GM21515 (cell line): ENCODE measurements around the gene FAM89B.
A peak's percentile ranks its signal among the peaks of the same experiment; 100 is the strongest.
"Not testable (repeated sequence)": the region's sequence is repeated elsewhere in the genome, so short reads cannot be mapped to it uniquely, and the experiment has no call there.

ENCODE experiments used
- ATAC-seq: cut with Tn5 transposase; IDR thresholded peaks from one replicate; pipeline ENCODE4 v1.9.1; 2021; ENCODE audit not compliant: unreplicated experiment

The FAM89B gene

DNA sequence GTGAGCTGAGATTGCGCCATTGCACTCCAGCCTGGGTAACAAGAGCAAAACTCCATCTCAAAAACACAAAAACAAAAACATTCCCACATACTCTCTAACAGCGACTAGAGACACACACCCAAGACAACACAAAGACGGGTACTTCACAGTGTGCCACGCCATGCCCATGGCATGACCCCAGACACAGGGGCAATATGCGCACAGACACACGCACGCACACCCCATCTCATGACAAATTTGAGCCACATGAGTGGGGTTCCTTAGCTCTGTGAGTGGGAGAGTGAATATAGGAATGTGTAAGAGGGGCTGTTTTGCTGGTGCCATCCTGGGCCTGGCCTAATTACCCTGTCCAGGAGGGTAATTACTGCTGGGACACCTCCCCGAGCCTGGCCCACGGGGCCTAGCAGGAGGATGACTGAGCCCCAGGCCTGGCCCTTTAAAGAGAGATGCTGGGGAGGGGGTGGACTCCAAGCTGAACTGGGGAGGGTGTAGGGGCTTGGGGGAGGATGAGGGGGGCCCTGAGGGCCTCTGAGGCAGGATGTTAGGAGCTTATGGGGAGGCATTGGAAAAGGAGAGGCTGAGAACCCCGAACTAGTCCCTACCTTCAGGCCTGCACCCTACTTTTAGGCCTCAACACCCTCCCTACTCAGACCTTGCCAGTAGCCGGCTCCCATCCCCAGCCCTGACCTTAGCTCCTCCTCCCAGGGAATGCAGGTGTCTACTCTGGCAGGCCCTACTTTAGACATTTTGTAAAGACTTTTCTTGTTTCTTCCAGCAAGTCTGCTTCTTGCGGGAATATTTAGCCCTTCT is 15.7 kb upstream of the FAM89B start:
- no peak for ATAC-seq

DNA sequence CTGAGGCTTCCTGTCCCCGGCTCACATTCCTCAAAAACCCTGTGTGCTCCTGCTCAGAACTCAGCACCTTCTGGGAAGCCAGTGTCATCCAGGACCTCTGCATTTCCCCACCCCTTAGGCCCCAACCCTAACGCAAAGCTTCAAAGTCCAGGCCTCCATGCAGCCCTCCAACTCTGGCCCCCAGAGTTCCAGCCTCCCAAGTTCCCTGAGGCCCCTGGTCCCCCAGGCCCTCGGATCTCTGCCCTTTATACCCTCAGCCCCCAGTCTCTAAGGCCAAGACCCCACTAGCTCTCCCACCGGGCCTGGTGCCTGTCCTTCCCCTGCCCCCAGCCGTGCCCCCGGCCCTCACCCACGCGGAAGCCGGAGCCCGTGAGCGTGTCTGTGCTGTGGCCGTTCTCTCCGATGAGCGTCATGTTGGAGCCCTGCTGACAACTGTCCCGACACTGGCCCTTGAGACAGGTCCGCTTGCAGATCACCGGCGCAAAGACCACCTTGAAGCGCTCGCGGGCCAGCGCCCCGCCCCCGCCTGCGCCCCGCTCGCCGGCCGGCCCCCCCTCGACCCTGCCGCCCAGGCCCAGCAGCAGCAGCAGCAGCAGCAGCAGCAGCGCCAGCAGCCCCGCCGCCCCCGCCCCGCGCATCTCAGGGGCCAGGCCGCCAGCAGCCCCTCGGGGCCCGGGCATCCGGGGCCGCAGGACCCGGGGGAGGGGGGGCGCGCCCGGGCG is 14.9 kb upstream of the FAM89B start:
- ATAC-seq = no peak

DNA sequence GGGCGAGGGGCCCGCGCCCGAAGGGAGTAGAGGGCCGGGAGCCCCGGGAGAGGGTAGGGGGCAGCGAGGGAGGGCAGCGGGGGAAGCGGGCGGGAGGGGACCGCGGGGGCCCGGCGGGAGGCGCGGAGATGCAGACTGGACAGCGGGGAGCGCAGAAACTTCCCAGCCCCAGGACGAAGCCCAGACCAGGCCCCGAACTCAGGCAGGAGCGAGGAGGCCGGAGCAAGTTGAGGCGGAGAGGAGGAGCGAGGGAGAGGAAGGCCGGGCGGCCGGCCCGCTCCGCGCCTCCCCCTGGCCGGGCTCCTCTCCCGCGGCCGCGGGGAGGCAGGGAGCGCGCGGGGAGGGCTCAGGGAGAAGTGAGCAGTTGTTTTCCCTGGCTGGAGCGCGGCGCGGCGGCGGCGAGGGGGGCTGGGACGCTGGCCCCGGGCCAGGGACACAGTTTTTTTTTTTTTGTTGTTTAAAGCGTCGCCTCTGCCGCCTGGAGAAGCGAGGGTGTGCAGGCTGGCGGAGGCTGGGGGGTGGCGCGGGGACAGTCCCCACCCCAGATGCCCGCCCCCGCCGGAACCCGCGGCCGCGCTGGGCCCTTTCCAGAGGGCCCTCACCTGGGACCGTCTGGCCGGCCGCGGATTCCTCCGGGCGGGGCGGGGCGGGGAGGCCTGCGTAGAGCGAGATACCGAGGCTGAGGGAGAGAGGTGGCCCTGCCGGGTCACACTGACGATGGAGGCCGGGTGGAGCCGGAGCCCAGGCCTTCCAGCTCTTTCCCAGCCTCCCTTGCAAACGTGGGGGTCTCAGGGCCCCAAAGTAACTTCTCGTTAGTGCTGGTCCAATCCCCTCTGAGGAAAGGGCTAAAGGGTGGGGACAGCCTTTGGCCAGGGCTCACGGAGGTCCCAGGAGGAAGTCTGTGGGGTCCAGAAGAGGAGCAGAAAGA is 14.1 kb upstream of the FAM89B start, which contains the start of gene LTBP3:
TSS of gene LTBP3 (minus strand) at position 358 of the 928 bp plus-strand sequence. CDS start 400 bp downstream, outside the sequence.
- no peak for ATAC-seq

DNA sequence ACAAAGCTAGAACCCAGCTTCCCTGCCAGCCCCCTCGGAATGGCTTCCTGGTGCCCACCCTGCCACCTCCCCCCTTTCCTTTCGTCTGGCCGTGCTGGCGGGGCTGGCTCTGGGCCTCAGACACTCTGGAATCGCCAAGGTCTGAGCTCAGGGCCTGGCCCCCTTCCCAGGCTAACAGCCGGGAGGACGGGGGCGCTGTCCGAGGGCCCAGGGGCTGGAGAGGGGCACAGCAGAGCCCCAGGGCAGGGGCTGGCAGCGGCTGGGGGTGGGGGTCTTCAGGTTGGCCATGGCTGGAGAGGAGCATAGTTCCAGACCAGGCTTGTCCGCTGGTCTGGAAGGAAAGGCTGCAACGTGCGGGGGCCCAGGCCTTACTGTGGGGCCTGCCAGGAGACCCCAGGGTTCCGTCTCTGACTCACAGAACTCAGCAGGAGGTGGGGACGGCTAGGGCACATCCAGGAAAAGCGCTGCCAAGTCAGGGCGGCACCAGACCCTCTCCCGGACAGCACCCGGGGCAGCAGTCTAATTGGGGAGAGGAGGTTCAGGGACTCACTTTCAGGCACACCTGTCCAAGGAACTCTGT is 13.3 kb upstream of the FAM89B start:
- ATAC-seq = no peak

DNA sequence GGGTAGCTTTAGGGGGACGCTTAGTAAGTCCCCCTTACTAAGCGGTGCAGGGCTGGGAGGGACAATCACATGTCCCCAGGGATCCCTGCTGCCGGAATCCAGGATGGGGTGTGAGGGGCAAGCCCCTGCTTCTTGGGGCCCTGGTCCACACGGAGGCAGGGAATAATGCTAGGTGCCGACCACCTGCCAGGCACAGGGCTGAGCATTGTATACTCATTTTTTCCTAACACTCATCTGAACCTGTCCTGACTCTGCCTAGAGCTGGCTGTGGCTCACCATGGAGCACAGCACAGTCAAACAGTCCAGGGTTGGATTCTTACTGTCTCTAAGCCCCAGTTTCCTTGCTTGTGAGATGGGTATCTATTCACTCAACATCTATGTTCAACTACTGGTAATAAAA is 12.8 kb upstream of the FAM89B start:
- no peak for ATAC-seq

DNA sequence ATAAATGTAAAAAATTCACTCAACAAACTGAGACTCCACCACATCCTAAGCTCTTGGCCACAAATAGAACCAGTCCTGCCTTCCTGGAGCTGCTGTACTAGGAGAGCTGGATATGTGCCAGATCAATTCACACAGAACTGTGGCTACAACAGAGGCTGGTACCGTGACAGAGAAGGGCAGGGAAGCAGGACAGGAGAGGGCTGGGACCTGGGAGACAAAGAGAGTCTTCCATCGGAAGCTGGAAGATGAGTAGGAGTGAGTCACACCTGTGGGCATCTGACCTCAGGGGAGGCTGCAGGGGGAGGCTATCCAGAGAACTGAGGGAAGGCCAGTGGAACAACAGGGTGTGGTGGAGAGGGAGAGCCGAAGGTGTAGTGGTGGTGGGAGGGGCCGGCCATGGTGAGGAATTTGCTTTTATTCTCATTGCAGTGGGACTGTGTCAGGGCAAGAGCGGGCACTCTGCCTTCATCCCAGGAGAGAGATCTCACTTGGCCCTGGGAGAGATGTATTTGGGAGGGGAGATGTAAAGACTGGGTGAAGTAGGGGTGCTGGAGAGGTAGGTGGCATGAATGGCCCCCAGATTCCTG is 12.3 kb upstream of the FAM89B start:
- ATAC-seq = no peak

DNA sequence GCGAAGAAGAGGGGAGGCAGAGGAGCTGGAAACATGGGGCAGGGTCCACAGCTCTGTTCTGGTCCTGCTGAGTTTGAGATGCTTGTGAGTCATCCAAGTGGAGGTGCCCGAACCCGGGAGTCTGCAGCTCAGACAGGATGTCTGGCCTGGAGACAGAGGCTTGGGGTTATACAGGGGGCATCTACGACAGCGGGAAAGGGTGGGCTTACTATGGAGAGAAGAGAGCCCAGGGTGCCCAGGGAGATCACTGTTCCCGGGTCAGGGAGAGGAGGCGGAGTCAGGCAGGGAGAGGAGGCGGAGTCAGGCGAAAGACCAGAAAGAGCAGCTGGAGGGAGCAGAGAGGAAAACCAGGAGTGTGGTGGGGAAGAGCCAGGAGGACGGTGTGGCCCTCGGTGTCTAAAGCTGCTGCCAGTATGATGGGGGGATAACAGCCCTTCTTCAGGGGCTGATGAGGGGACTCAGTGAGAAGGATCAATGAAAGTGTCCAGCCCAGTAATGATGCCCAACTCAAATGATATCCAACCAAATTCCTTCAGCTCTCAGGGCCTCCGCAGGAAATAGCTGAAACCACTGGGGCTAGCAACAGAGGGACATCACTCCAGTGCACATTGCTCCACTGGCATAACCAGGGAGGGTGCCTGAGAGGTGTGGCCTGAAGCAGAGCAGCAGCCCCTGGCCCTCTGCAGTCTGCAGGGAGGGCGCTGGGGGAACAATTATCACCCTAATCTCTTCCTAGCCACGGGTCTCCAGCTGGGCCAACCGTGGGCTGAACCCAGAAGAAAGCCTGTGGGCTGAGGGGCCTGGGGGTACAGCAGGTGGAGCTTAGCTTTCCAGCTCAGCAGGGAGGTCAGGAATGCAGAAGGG is 11.6 kb upstream of the FAM89B start:
- no peak for ATAC-seq

DNA sequence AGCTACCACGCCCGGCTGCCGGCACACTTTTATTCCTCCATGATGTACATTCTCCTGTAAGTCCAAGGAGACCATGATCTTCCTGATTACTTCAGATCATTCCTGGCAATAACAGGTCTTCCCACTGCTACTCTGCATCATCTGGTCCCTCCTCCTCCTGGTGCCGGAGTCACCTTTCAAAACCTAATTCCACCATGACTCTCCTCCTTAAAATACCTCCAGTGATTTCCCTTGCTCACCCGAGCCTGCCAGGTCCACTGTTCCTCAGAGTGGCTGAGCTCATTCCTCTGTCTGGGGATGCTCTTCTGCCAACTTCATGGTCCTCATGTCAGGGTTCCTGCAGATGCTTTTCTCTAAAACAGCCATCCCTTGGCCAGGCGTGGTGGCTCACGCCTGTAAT is 10.3 kb upstream of the FAM89B start:
- no peak for ATAC-seq

DNA sequence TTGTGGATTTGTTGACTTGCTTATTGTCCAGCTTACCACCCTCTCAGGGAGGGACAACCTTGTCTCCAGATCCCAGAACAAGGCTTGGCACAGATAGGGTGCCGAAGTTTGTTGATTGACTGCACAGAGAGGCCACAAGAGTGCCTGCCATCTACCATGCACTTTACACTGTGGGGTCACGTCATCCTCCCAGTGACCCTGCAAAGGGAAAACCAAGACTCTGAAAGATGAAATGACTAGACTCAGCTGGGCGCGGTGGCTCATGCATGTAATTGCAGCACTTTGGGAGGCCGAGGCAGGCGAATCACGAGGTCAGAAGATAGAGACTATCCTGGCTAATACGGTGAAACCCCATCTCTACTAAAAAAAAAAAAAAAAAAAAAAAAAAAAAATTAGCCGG is 9.6 kb upstream of the FAM89B start:
- no peak for ATAC-seq

DNA sequence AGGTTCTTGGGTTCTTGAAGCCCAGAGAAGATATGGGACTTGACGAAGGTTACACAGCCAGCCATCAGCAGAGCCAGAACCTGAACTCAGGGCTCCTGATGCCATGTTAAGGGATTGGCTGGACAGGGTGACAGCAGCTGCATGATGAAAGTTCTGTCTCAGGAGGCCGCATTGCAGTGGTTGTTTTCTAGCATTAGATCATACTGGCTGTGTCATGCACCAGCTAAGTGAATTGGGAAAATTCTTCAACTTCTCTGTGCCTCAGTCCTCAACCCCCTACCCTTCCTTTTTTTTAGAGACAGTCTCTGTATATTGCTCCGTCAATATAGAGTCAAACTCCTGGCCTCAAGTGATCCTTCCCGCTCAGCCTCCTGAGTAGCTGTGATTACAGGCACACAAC is 8.7 kb upstream of the FAM89B start:
- no peak for ATAC-seq

DNA sequence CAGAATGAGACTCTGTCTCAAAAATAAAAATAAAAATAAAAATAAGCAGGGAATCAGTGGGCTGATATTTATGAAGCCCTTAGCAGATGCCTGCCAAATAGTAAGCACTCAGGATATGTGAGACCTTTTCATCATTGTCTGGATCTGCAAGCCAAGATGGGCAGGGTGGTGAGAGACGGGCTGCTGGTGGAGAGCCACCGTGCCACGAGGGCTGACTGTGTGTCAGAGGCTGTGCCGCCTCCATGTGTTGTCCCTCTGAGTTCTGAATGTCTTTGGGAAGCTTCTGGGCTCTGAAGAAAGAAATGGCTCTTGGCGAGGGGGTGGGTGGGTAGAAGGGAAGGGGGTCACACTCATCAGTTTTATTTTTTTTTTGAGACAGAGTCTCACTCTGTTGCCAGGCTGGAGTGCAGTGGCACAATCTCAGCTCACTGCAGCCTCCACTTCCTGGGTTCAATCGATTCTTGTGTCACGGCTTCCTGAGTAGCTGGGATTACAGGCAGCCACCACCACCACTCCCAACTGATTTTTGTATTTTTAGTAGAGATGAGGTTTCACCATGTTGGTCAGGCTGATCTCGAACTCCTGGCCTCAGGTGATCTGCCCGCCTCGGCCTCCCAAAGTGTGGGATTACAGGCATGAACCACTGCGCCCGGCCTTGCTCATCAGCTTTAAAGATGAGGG is 7.3 kb upstream of the FAM89B start:
- not testable (repeated sequence) for ATAC-seq

DNA sequence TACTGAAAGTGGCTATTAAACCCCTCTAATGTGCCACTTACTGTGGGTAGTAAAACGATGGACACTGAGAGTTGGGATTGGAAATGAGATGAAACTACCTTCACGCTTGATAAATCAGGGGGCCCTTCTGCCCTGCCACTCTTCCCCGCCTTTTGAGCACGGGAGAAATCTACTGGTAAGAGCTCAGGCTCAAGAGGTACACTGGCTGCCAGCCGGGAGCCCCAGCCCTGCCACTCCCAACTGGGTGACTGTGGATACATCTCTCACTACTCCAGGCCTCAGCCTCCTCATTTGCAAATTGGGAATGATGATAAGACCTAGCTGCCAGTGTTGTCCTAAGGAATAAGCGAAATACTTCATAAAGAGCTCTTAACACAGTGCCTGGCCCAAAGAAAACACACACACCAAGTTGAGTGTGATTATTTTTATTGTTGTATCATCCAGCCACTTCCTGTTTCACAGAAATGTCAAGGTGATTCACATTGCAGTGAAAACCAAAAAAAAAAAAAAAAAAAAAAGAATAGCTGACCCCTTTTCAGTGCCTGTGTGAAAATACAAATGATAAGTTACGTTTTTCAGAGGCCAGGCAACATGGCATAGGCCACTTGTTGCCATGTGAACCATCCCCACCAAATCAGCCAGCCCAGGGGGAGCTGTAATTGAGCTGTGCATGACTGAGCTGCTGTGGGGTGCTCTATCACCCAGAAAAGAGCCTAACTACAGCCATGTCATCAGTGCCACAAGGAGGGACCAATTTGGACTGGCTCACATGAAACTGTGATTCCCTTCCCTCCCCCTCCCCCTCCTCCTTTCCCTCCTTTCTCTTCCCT is 6.5 kb upstream of the FAM89B start:
- ATAC-seq = no peak

DNA sequence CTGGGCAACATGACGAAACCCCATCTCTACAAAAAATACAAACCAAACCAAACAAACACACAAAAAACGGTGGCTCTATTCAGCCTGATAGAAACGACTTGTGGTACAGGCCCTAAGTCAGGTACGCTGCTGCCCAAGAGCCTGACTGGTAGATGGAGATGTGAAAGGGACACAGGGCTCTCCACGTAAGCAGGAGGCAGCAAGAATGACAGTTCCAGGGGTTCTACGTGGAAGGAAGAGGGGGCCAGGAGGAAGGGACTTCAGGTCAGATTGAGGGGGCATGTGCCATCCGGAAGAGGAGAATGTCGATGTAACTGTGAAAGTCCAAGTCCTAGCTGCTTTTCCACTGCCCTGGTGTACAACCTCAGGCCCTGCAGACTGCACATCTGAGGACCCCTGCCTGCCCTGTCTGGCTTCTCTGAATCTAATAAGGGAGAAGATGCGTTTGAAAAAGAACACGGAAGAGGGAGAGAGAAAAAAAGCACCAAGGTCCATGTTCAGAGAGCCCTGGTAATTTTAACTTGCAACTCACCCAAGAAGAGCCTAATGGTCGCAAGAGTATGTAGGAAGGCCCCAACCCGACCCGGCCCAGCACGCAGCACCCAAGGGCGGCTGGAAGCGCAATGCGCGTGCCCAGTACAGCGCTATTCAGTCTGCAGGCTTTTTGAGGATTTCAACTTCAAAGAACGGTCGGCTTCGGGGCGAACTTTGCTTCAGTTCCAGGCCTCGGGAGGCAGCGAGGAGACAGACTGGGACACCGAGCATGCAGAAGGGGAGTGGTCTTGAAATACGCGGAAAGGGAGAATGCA is 3.0 kb upstream of the FAM89B start:
- ATAC-seq = no peak

DNA sequence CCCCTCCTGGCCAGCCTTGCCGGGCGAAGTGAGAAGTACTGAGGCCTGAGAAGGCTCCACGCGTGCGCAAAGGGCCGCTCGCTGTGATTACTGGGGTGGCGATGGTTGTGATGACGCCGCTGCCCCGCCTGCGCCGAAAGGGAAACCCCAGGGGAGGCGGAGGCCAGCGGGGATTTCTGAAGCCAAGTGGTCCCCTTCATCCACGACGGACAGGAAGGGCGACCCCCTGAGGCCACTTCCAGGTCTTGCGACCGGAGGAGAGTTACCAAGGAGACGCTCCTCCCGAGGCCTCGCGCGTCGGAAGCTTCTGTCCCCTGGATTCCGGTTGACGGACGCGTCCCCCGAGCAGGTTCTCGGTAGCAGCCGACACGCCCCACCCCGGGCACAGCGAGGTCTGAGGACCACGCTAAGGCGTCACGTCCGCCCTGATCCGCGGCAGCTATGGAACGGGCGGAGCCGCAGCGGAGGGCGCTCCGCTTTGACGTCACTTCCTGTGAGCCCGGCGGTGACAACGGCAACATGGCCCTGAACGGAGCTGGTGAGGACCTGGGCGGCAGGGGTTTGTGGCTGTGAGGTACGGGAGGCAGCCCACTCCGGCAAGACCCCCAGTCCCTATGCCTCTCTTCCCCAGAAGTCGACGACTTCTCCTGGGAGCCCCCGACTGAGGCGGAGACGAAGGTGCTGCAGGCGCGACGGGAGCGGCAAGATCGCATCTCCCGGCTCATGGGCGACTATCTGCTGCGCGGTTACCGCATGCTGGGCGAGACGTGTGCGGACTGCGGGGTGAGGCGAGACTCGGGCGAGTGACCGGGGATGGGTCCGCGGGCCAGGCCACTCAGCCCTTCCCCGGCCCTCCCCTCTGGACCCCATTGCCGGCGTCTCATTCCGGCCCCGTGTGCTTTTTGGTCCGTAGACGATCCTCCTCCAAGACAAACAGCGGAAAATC is 2.1 kb upstream of the FAM89B start, which contains the start of gene ZNRD2:
TSS of gene ZNRD2 (plus strand) at position 505 of the 946 bp plus-strand sequence. CDS start at position 520, 15 bp downstream.
- ATAC-seq = peak; percentile 56

DNA sequence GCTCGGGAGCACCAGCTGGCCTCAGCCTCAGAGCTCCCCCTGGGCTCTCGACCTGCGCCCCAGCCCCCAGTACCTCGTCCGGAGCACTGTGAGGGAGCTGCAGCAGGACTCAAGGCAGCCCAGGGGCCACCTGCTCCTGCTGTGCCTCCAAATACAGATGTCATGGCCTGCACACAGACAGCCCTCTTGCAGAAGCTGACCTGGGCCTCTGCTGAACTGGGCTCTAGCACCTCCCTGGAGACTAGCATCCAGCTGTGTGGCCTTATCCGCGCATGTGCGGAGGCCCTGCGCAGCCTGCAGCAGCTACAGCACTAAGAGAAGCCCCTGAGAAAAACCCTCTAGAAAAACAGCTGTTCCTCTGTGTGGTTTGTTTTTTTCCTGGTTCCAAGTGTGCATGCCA is 918 bp upstream of the FAM89B start:
- ATAC-seq = no peak

DNA sequence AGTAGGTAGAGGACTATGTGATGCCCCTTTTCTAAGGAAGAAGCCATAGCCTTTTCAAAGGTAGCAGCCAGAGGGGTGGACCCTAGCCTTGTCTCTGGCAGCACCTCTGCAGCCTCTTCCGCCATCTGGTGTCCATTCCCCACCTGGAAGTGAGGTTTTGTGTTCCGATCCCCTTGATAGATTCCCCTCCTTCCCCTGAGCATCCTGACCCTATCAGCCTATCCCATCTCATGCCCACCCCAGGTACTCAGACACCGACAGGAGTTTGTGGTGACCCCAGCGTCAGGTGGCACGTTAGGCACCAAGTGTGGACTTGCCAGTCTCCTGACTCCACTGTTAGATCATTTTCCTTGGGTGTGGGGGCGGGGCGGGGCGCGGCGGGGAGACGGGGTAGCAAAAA is 398 bp upstream of the FAM89B start:
- no peak for ATAC-seq
